SJCRH30 (cell line): ENCODE measurements around the gene TMEM200A. TPM values are rescaled to one million over a fixed set of nuclear protein-coding genes. Genes with fewer than 3 reads are reported as not detected.

Source experiments
- DNase-seq, 2 experiments: peaks; one replicate each; pipeline ENCODE4 v3.0.0-alpha.2; 2015 to 2020
- H3K27ac ChIP-seq: fragments of 250-450 bp; sonication (Bioruptor Pico); 2 replicates; pipeline ENCODE4 v1.5.1; 2020; ENCODE audit warnings: mild to moderate bottlenecking, moderate library complexity
- H3K27me3 ChIP-seq: fragments of 250-450 bp; sonication (Bioruptor Pico); 2 replicates; pipeline ENCODE4 v1.5.1; 2020; ENCODE audit warnings: mild to moderate bottlenecking, moderate library complexity
- H3K36me3 ChIP-seq: fragments of 250-450 bp; sonication (Bioruptor Pico); 2 replicates; pipeline ENCODE4 v1.5.1; 2020; ENCODE audit warnings: mild to moderate bottlenecking, moderate library complexity
- H3K4me1 ChIP-seq: fragments of 250-450 bp; sonication (Bioruptor Pico); 2 replicates; pipeline ENCODE4 v1.5.1; 2020; ENCODE audit warnings: mild to moderate bottlenecking, moderate library complexity
- H3K4me3 ChIP-seq: fragments of 250-450 bp; sonication (Bioruptor Pico); 2 replicates; pipeline ENCODE4 v1.5.1; 2020; ENCODE audit warnings: mild to moderate bottlenecking, moderate library complexity
- H3K9me3 ChIP-seq: fragments of 250-450 bp; sonication (Bioruptor Pico); replicated peaks from 2 replicates; pipeline ENCODE4 v1.5.1; 2020; ENCODE audit warnings: mild to moderate bottlenecking, moderate library complexity
- total RNA-seq: library from RNA; depleted of rRNA; stranded (reverse); fragments of >200 nt; shearing (Covaris generic); gene quantifications from 2 replicates; pipeline ENCODE4 v1.2.3, GENCODE V29; 2014

TMEM200A gene
- total RNA-seq, 1 experiment from 2014 or later = 1.9 TPM

DNA sequence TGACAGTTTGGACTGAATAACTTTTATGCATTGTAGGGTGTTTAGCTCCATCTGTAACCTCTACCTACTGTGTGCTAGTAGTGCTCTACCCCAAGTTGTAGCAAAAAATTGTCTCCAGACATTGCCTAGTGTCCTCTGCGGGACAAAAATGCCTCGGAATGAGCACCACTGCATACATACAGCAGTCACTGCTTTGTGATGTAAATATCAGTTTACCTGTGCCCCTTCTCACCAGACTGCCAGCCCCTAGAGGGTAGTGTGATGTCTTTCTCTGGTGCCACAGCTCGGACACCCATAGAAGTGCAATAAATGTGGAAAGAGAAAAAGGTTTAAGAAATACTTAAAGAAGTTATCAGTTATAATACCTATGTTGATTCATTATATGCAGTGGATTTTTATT is 25.1 kb downstream of the TMEM200A start:
- no peaks in the 10 kb centered on the region for H3K9me3 ChIP-seq
- no peaks in the 10 kb centered on the region for H3K27me3 ChIP-seq
- no peak for DNase-seq
- H3K4me1 ChIP-seq = no peaks in the 10 kb centered on the region
- H3K27ac ChIP-seq = no peak overlapping the region
- no peaks in the 10 kb centered on the region for H3K36me3 ChIP-seq
- no peak overlapping the region for H3K4me3 ChIP-seq

DNA sequence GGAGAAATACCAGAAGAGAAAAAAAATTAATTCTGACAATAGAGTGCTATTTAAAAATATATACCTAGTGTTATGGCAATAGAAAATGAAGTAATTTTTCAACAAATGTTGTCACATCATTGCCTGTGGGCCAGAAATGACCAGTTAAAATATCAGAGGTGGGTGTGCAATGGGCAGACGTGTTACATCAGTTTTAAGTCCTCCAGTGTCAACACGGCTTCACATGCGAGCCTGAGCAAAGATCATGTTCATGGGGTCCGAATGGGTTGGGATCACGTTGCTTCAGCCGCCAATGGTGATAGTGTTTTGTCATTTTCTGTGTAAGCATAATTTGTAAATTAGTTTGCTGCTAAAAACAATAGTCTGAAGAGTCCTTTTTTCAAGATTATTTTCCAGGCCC is 27.5 kb downstream of the TMEM200A start:
- Histone ChIP-seq H3K4me1 (no peaks in the 10 kb centered on the region), H3K9me3 (no peaks in the 10 kb centered on the region), H3K36me3 (no peaks in the 10 kb centered on the region), H3K27ac (no peak overlapping the region), H3K4me3 (no peak overlapping the region), H3K27me3 (no peaks in the 10 kb centered on the region)
- no peak for DNase-seq

DNA sequence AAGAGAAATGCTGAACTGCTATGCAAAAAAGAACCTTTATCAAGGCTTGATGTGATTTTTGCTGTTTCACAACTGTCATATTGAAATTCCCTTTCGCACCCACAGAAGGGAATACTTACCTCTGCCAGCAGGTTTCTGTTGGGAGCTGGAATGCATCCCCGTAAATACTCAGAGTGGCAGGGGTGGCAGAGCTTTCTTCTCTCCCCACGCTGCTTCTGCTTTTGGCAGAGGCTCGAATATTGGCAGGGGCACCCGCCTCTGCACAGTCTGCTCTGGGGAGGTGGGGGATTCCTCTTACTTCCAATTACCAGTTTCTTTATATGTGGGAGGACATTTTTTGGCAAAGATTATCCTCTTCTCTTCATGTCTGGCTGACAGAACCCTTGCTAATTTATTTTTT is 28.4 kb downstream of the TMEM200A start:
- H3K36me3 ChIP-seq = no peaks in the 10 kb centered on the region
- H3K4me3 ChIP-seq = no peak overlapping the region
- no peaks in the 10 kb centered on the region for H3K9me3 ChIP-seq
- H3K27ac ChIP-seq = no peak overlapping the region
- no peaks in the 10 kb centered on the region for H3K27me3 ChIP-seq
- no peak for DNase-seq
- H3K4me1 ChIP-seq = no peaks in the 10 kb centered on the region

DNA sequence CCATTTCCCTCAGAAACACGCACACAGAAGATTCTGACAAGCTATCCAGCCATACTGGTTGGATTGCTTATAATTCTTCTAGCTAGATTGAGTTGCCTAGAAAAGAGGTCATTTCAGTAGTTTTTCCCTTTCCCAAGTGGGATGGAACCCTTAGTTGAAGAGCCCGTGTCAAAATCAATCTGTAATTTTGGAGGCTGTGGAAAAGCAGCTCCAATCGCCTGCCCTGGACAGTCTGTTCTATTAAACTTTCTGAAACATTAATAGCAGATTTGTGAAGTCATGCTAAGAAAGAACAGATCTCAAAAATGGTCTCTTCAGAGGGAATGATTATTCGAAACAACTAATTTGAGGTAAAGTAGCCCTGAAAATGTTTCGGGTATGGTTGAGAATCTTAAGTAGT is 29.3 kb downstream of the TMEM200A start:
- Histone ChIP-seq H3K9me3 (no peaks in the 10 kb centered on the region), H3K27ac (no peak overlapping the region), H3K27me3 (no peaks in the 10 kb centered on the region), H3K4me3 (no peak overlapping the region), H3K36me3 (no peaks in the 10 kb centered on the region), H3K4me1 (no peaks in the 10 kb centered on the region)
- DNase-seq = no peak

DNA sequence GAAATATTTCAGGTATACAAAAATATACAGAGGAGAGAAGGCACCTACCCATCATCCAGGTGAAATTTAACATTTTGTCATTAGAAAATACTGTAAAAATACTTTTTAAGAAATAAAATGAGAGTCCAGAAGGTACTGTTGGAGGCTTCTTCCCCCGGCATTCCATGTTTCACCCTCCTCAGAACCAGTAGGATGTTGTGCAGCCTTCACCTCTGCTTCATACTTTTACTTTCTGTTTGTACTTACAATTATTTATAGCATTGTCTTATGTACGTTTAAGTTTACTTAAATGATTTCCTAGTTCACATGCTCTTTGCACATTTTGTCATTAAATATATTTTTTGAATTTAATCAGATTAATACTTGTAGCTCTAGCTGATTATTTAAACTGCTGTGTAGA is 30.9 kb downstream of the TMEM200A start:
- no peaks in the 10 kb centered on the region for H3K9me3 ChIP-seq
- no peaks in the 10 kb centered on the region for H3K27me3 ChIP-seq
- H3K36me3 ChIP-seq = no peaks in the 10 kb centered on the region
- H3K4me3 ChIP-seq = no peak overlapping the region
- no peak for DNase-seq
- H3K27ac ChIP-seq = no peak overlapping the region
- H3K4me1 ChIP-seq = no peaks in the 10 kb centered on the region

DNA sequence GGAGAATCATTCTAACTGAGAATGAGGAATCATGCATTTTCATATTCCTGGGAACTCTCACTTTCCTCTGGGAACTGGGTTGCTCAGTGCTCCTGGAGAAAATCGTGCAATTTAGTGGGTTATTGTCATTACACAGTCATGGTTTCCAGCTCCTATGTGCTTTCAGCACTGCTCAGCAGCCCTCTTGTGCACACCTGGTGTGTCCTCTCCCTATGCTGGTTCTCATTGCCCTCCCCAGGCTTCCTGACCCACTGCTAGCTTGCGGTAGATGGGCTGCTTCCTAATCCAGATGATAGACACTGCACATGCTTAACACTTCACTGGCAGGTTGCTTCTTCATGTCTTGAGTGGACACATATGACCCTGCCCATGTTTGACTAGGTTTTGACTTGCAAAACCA is 39.7 kb downstream of the TMEM200A start:
- Histone ChIP-seq H3K4me1 (no peaks in the 10 kb centered on the region), H3K36me3 (no peaks in the 10 kb centered on the region), H3K27ac (no peak overlapping the region), H3K4me3 (no peak overlapping the region), H3K27me3 (no peaks in the 10 kb centered on the region), H3K9me3 (no peaks in the 10 kb centered on the region)
- DNase-seq = no peak

DNA sequence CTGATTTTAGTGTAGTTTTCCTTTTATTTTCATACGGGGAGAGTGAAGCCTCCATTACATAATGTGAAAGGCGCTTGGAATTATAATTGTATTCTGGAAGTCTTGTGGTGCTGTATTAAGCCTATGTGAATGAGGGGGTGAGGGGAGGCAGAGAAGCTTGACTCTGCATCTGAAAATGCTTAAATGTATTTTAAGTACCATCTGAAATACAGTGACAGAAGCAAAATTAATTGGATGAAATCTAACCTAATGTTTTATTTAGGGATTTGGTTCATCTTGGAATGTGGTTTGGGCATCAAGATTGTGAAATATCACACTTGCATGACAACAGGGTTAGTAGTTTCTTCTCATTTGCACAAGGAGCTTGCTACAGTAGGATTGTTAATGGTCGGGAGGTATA is 41.2 kb downstream of the TMEM200A start:
- Histone ChIP-seq H3K9me3 (no peaks in the 10 kb centered on the region), H3K4me3 (no peak overlapping the region), H3K27ac (no peak overlapping the region), H3K4me1 (no peaks in the 10 kb centered on the region), H3K36me3 (no peaks in the 10 kb centered on the region), H3K27me3 (no peaks in the 10 kb centered on the region)
- DNase-seq = no peak

DNA sequence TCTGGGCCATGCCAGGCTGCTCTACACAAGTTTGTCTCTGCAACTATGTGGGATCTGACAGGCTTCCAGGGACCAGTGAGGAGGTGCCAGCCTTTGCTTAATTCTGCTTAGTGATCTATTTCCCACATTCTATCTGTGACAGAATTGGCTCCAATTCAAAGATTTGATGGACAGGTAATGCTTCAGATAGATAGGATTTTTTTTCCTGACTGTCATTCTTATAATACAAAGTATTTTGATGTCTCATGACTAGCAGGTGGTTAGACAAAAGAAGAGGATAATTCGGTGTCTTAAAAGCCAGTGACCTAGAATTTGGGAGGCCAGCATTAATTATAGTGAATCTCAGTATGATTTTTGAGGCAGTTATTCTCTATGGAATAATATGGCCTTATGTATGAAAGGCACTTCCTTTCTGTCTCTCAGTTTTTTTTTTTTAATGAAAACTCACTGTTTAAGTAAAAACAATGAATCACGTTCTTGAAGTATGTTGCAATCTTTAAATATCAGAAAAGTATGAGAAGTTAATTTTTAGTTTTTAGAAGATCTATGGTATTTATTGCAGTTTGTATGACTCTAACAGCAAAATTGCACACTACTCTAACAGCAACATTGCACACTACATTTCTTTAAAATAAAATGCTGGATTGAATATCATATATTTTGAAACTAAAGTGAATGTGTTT is 43.7 kb downstream of the TMEM200A start:
- Histone ChIP-seq H3K9me3 (no peaks in the 10 kb centered on the region), H3K36me3 (no peaks in the 10 kb centered on the region), H3K4me3 (no peak overlapping the region), H3K27me3 (no peaks in the 10 kb centered on the region; the same call in 1 of the 2 replicates), H3K27ac (no peak overlapping the region), H3K4me1 (no peaks in the 10 kb centered on the region)
- DNase-seq = no peak

DNA sequence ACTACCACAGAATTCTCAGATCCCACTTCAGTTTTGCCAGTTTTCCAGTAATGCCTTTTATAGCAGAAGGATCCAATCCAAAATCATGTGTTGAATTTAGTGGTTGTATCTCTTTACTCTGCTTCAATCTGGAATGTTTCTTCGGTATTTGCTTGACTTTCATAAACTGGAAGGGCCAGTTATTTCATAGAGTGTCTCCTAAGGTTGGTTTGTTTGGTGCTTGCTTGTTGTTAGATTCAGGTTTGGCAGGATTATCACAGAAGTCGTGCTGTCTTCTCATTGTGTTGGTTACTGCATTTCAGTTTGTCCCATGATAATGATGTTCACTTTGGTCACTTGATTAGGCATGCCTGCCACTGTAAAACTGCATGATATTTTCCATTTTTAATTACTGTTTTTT is 45.7 kb downstream of the TMEM200A start:
- Histone ChIP-seq H3K4me1 (no peaks in the 10 kb centered on the region), H3K4me3 (no peak overlapping the region), H3K36me3 (no peaks in the 10 kb centered on the region), H3K27ac (no peak overlapping the region), H3K9me3 (no peaks in the 10 kb centered on the region), H3K27me3 (no peaks in the 10 kb centered on the region; the same call in 1 of the 2 replicates)
- DNase-seq = no peak

DNA sequence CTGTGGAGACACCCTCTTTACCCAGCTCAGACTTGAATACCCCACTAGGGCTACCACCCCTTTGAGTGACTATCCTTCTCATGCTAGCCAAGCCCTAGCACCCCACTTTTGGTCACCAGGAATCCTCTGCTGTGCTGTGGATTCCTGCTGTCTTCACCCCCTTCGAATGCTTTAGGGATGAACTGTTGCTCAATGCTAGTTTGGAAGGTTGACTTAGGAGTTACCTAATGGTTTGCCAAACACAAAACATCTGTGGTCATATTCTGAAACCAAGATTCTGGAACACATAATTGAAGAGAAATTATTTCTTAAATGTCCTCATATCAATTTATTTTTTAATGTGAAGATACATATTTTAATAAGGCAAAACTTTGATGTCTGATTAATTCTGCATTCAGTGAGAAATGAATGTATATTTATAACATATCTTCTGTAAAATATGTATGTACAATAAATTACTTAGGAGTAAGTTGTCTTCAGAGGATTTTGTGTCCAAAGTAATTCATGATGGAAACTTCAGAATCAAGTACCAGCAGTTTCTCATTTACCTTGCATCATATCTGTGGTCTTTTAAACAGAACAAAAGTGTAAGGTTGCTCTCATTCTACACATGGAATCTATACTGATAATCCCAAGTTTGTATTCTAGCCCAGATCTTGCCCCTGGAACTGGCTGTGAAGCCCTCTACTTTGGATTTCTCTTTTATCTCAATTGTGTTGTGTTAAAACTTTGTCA is 46.9 kb downstream of the TMEM200A start:
- H3K27me3 ChIP-seq = no peaks in the 10 kb centered on the region; the same call in 1 of the 2 replicates
- H3K4me1 ChIP-seq = no peaks in the 10 kb centered on the region
- no peak overlapping the region for H3K4me3 ChIP-seq
- no peaks in the 10 kb centered on the region for H3K36me3 ChIP-seq
- H3K27ac ChIP-seq = no peak overlapping the region
- no peak for DNase-seq
- no peaks in the 10 kb centered on the region for H3K9me3 ChIP-seq

DNA sequence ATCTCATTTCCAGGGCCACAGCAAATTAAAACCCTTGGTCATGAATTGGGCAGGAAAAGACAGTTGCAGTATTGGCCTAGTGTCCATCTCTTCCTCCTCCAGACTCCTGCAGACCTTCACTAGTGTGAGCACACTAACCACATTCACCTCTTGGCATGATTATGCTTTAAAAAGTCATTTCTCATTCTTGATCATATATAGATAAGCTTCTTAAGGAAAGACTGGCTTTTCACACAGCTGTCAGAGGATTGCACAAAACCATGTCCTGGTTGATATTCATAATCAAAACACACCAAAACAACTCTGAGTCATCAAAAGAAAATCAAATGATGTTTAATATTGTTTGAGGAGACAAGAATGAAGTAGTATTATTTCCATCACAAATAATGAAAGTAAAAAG is 52.1 kb downstream of the TMEM200A start:
- Histone ChIP-seq H3K27ac (no peak overlapping the region), H3K4me3 (no peak overlapping the region), H3K4me1 (no peaks in the 10 kb centered on the region; the same call in 1 of the 2 replicates), H3K27me3 (no peaks in the 10 kb centered on the region; the same call in 1 of the 2 replicates), H3K36me3 (no peaks in the 10 kb centered on the region), H3K9me3 (no peaks in the 10 kb centered on the region)
- no peak for DNase-seq

DNA sequence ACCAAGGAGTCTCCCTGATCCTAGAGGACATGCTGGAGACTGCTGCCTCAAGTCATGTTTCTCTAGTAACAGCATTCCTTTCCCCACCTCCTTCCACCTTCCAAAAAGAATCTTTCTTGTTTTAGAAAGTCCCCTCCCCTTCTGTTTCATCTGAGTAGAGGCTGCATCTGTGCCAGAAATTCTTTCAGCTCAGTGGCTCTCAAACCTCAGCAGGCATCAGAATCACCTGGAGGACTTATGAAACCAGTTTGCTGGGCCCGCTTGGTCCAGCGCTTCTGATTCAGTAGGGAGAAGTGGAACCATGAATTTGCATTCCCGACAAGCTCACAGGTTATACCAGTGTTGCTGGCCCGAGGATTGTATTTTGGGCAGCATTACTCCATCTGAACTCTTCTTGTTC is 55.1 kb downstream of the TMEM200A start:
- peaks cover 6% of the 10 kb centered on the region for H3K4me1 ChIP-seq
- no peaks in the 10 kb centered on the region for H3K9me3 ChIP-seq
- no peak overlapping the region for H3K27ac ChIP-seq
- no peaks in the 10 kb centered on the region for H3K27me3 ChIP-seq
- H3K4me3 ChIP-seq = no peak overlapping the region
- H3K36me3 ChIP-seq = no peaks in the 10 kb centered on the region
- no peak for DNase-seq

DNA sequence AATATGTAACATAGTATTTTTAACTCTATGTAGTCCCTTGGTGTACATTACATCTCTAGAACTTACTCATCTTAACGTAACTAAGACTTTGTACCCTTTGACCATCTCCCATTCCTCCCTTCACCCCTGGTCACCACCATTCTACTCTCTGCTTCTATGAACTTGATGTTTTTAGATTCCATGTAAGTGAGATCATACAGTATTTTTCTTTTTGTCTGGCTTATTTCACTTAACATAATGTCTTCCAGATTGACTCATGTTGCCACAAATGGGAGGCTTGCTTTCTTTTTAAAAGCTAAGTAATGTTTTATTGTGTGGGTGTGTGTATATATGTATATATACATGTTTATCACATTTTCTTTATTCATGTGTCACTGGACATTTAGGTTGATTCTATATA is 55.8 kb downstream of the TMEM200A start:
- Histone ChIP-seq H3K4me3 (no peak overlapping the region), H3K27me3 (no peaks in the 10 kb centered on the region), H3K9me3 (no peaks in the 10 kb centered on the region), H3K36me3 (no peaks in the 10 kb centered on the region), H3K27ac (no peak overlapping the region), H3K4me1 (peaks cover 6% of the 10 kb centered on the region)
- no peak for DNase-seq

DNA sequence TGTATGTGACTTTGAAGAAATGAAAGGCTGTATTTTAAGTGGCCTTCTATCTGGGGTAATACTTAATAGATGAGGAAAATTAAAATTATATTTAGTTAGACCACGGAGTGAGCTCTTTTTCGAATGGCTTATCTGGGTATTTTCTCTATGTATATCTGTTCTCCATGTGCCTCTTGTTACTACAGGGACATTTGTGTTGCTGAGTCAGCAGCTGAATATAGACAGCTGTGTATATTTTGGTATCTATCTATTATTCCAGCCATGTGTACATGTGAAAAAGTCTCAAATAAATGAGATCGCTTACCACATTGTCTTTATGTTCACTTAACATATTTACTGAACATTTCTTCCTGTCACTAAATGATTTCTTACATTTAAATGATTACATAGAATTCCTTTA is 57.2 kb downstream of the TMEM200A start:
- DNase-seq = peak in 1 of 2 experiments; percentile 6
- no peaks in the 10 kb centered on the region for H3K9me3 ChIP-seq
- no peaks in the 10 kb centered on the region for H3K27me3 ChIP-seq
- peaks cover 6% of the 10 kb centered on the region for H3K4me1 ChIP-seq
- H3K27ac ChIP-seq = no peak overlapping the region
- no peak overlapping the region for H3K4me3 ChIP-seq
- H3K36me3 ChIP-seq = no peaks in the 10 kb centered on the region

DNA sequence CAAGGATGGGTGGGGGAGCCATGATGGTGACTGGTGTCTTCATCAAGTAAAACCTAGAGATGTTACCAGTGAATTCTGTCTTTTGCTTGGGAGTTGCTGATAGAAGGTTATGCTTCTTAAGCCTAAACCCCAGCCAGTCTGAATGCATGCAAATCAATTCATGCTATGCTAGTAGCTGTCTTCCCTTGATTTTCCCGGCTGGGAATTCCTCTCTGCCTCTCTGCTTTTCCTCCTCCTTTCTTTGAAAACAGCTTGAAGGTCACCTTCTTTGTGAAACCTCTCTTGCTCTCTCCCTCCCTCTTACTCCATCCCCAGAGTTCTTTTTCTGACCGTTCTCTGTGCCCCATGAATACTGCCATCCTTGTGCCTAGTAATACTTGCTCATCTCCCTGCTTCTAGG is 58.9 kb downstream of the TMEM200A start:
- H3K4me1 ChIP-seq = peaks cover 6% of the 10 kb centered on the region
- H3K27me3 ChIP-seq = no peaks in the 10 kb centered on the region
- DNase-seq = no peak
- no peak overlapping the region for H3K27ac ChIP-seq
- no peaks in the 10 kb centered on the region for H3K9me3 ChIP-seq
- no peak overlapping the region for H3K4me3 ChIP-seq
- no peaks in the 10 kb centered on the region for H3K36me3 ChIP-seq

DNA sequence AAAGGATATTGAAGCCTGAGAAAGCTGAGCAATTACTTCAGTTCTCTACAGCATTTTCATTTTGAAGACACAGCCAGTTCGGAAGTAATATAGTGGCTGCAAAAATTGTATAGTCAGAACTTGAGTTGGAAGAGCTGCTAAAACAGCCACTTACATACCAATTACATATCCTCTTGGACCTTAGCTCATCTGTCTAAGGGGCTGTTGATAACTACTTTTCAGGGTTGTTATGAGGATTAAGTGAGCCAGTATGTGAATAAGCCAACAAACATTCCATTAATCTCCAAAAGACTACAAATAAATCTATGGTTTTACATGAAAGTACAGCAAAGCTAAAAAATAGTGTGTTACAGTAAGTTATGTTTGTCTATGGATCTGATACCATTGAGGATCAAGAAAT is 59.7 kb downstream of the TMEM200A start:
- no peak overlapping the region for H3K27ac ChIP-seq
- DNase-seq = no peak
- no peaks in the 10 kb centered on the region for H3K36me3 ChIP-seq
- no peaks in the 10 kb centered on the region; the same call in 1 of the 2 replicates for H3K9me3 ChIP-seq
- H3K4me1 ChIP-seq = peaks cover 6% of the 10 kb centered on the region
- H3K27me3 ChIP-seq = no peaks in the 10 kb centered on the region
- no peak overlapping the region for H3K4me3 ChIP-seq
